Stimulated activated CD8-positive, alpha-beta memory T cell treated with anti-CD3 and anti-CD28 coated beads, Interleukin-12 subunit alpha, Interleukin-12 subunit beta, amount 100 ng/mL, for 24 hours (primary cell): ENCODE data around the gene PCDHB11.
"Not testable (repeated sequence)": the region's sequence is repeated elsewhere in the genome, so short reads cannot be mapped to it uniquely, and the experiment has no call there.

Source experiments
- DNase-seq: peaks from one replicate; pipeline ENCODE4 v3.0.0-alpha.2; 2020; ENCODE audit errors: extremely low read depth

PCDHB11 gene

GRCh38 chr5:141236516-141237313 is 37.3 kb downstream of the PCDHB11 start:
- DNase-seq, result no peak

DNA sequence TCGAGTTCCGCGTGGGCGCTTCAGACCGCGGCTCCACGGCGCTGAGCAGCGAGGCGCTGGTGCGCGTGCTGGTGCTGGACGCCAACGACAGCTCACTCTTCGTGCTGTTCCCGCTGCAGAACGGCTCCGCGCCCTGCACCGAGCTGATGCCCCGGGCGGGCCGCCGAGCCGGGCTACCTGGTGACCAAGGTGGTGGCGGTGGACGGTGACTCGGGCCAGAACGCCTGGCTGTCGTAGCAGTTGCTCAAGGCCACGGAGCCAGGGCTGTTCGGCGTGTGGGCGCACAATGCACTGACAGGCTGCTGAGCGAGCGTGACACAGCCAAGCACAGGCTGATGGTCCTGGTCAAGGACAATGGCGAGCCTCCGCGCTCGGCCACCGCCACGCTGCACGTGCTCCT is 42.1 kb downstream of the PCDHB11 start:
- DNase-seq, result no peak

- DNase-seq, result no peak
These were observed 45.9 kb downstream of the PCDHB11 start, which contains the start of gene PCDHB15 for GRCh38 chr5:141245250-141245717. Gene PCDHB15, plus strand, starts transcription at chr5:141245395. Its CDS starts 184 bp downstream, at chr5:141245579.

DNA sequence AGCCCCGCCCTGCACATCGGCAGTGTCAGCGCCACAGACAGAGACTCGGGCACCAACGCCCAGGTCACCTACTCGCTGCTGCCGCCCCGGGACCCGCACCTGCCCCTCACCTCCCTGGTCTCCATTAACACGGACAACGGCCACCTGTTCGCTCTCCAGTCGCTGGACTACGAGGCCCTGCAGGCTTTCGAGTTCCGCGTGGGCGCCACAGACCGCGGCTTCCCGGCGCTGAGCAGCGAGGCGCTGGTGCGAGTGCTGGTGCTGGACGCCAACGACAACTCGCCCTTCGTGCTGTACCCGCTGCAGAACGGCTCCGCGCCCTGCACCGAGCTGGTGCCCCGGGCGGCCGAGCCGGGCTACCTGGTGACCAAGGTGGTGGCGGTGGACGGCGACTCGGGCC is 47.5 kb downstream of the PCDHB11 start:
- not testable (repeated sequence) for DNase-seq

GRCh38 chr5:141247434-141247833 is 48.0 kb downstream of the PCDHB11 start:
- not testable (repeated sequence) for DNase-seq

GRCh38 chr5:141250576-141250975 is 51.1 kb downstream of the PCDHB11 start:
- DNase-seq, result no peak
